Endodermal cell (in vitro differentiated cells): ENCODE measurements around the gene KCNH8. TPM values are rescaled to one million over a fixed set of nuclear protein-coding genes. Genes with fewer than 3 reads are reported as not detected.

ENCODE experiments used
- DNase-seq: peaks from one replicate; pipeline ENCODE4 v3.0.0-alpha.2; 2017
- H3K27ac ChIP-seq: 2 replicates; pipeline ENCODE4 v1.5.1; 2013; ENCODE audit warnings: mild to moderate bottlenecking, low read depth, low read length, moderate library complexity
- H3K27me3 ChIP-seq: 2 replicates; pipeline ENCODE4 v1.6.1; 2013; ENCODE audit warnings: mild to moderate bottlenecking, low read length, moderate library complexity; ENCODE audit not compliant: insufficient read depth, control insufficient read depth, poor library complexity, severe bottlenecking
- H3K36me3 ChIP-seq: 2 replicates; pipeline ENCODE4 v1.7.0; 2013; ENCODE audit warnings: mild to moderate bottlenecking, low read length, moderate library complexity; ENCODE audit not compliant: control insufficient read depth, insufficient read depth
- H3K4me1 ChIP-seq: one replicate; pipeline ENCODE4 v1.7.0; 2013; ENCODE audit warnings: low read length; ENCODE audit not compliant: control insufficient read depth, insufficient read depth
- H3K4me3 ChIP-seq: 2 replicates; pipeline ENCODE4 v1.5.1; 2013; ENCODE audit warnings: mild to moderate bottlenecking, low read length, moderate library complexity
- H3K9ac ChIP-seq: 2 replicates; pipeline ENCODE4 v1.6.1; 2013; ENCODE audit warnings: mild to moderate bottlenecking, low read length, moderate library complexity; ENCODE audit not compliant: poor library complexity, severe bottlenecking; ENCODE audit errors: extremely low read depth
- H3K9me3 ChIP-seq: 2 replicates; pipeline ENCODE4 v1.6.1; 2013; ENCODE audit warnings: mild to moderate bottlenecking, low read length, moderate library complexity; ENCODE audit not compliant: control insufficient read depth
- H3K27ac Mint-ChIP-seq: 2 replicates; pipeline ENCODE4 v1.8.0; 2020; ENCODE audit warnings: mixed read lengths
- H3K27me3 Mint-ChIP-seq: 2 replicates; pipeline ENCODE4 v1.8.0; 2021; ENCODE audit warnings: mild to moderate bottlenecking, mixed read lengths; ENCODE audit not compliant: insufficient read depth
- H3K36me3 Mint-ChIP-seq: 2 replicates; pipeline ENCODE4 v1.8.0; 2020; ENCODE audit warnings: low read depth, mixed read lengths
- H3K4me1 Mint-ChIP-seq: 2 replicates; pipeline ENCODE4 v1.8.0; 2020; ENCODE audit warnings: mixed read lengths
- H3K4me3 Mint-ChIP-seq: 2 replicates; pipeline ENCODE4 v1.8.0; 2020; ENCODE audit warnings: mild to moderate bottlenecking, moderate library complexity, mixed read lengths
- H3K9me3 Mint-ChIP-seq: 2 replicates; pipeline ENCODE4 v1.8.0; 2020; ENCODE audit warnings: mild to moderate bottlenecking, mixed read lengths
- WGBS, 2 experiments: methylation state at CpG; one replicate each; pipeline versions ENCODE4 v1.1.5 to v1.1.7; 2013; ENCODE audit warnings: missing lambda C conversion rate in 2 of 2, mixed read lengths in 1 of 2; ENCODE audit not compliant: insufficient coverage in 1 of 2, insufficient read length in 1 of 2; 5-methylcytosine and 5-hydroxymethylcytosine counted together
- total RNA-seq, 2 donors: library from RNA; stranded (reverse); fragmentation: NEBNext Ultra II Directional in 1 of 2; extraction: Animal tissue kit (Norgen Biotek cat#: 25700) in 1 of 2; gene quantifications; 2 replicates in 1 of 2; 3 replicates in 1 of 2; pipeline ENCODE4 v1.2.1, GENCODE V29; 2021
- TF ChIP-seq, protein P1 (sequence below): fragments of 200-600 bp; sonication (generic); conservative IDR thresholded peaks from 2 replicates; pipeline ENCODE4 v1.5.0; 2021; ENCODE audit warnings: antibody characterized with exemption, mild to moderate bottlenecking

Gene KCNH8
- total RNA-seq, 2 donors from 2014 or later: 12.0 to 15.0 TPM

DNA sequence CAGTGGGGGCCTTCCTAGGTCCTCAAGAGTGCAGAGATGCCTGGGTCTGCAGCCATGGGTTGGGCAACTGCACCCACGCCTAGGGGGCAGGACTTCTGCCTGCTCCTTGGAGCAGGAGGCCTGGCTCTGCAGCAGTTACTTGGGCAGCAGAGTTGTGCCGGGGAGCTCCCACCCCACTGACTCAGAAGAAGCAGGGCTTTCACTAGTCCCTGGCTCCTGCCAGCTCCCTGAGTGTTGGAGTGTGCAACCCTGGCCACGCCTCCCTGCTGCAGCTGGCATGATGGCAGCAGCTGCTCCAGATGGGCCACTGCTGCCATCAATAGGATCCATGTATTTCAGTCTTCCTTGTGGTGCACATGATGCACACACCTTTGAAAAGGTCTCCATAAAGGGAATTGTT lies 40.6 kb upstream of the KCNH8 start:
- Histone ChIP-seq H3K36me3 (no peaks in the 10 kb centered on the region), H3K27ac (no peak overlapping the region), H3K4me1 (no peaks in the 10 kb centered on the region), H3K9me3 (no peaks in the 10 kb centered on the region), H3K9ac (no peak overlapping the region), H3K4me3 (no peak overlapping the region), H3K27me3 (no peaks in the 10 kb centered on the region)
- Mint-ChIP-seq H3K4me1 (peaks cover 2% of the 10 kb centered on the region), H3K4me3 (no peak overlapping the region), H3K36me3 (peaks cover 11% of the 10 kb centered on the region), H3K27ac (no peak overlapping the region), H3K27me3 (no peaks in the 10 kb centered on the region), H3K9me3 (peaks cover 24% of the 10 kb centered on the region)
- no peak for DNase-seq
- TF ChIP-seq, protein P1, sequence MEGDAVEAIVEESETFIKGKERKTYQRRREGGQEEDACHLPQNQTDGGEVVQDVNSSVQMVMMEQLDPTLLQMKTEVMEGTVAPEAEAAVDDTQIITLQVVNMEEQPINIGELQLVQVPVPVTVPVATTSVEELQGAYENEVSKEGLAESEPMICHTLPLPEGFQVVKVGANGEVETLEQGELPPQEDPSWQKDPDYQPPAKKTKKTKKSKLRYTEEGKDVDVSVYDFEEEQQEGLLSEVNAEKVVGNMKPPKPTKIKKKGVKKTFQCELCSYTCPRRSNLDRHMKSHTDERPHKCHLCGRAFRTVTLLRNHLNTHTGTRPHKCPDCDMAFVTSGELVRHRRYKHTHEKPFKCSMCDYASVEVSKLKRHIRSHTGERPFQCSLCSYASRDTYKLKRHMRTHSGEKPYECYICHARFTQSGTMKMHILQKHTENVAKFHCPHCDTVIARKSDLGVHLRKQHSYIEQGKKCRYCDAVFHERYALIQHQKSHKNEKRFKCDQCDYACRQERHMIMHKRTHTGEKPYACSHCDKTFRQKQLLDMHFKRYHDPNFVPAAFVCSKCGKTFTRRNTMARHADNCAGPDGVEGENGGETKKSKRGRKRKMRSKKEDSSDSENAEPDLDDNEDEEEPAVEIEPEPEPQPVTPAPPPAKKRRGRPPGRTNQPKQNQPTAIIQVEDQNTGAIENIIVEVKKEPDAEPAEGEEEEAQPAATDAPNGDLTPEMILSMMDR: no peak
- WGBS, 2 experiments: 90% methylated on average over 3 of the region's 3 CpGs; no CpG with 5 or more reads in 1 of the 2 experiments

DNA sequence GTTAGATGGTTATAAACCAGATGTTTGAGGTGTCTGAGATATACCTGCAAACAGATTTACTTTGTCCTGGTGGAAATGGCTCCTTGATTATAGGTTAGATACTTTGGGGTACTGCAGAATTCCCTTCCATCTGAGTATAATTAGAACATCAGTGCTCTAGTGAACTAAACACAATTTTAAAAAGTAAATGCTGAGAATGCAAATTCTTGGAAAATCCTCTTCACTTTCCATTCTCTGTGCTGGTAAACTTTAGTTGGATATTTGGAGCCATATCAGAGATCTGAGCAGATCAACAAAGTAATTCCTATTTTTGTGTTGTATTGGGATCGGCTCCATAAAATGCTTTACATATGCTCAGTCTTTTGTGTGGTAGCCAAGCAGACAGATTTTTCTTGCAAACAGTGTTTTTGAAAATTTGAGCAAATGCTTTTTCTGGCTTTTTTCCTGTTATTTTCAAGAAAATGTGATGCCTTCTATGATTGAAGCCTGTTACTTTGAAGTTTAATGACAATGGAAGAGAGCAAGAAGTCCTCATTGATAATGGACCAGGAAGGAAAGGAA lies 37.9 kb upstream of the KCNH8 start:
- Mint-ChIP-seq H3K9me3 (peaks cover 21% of the 10 kb centered on the region), H3K27me3 (no peaks in the 10 kb centered on the region), H3K4me1 (no peaks in the 10 kb centered on the region), H3K27ac (no peak overlapping the region), H3K36me3 (peaks cover 11% of the 10 kb centered on the region), H3K4me3 (no peak overlapping the region)
- no peaks in the 10 kb centered on the region for H3K9me3 ChIP-seq
- 97% methylated on average over 1 of the region's 1 CpG; no CpG with 5 or more reads in 1 of the 2 experiments for WGBS, 2 experiments
- no peak overlapping the region for H3K4me3 ChIP-seq
- H3K36me3 ChIP-seq: no peaks in the 10 kb centered on the region
- H3K9ac ChIP-seq: no peak overlapping the region
- DNase-seq: no peak
- TF ChIP-seq, protein P1: no peak
- H3K4me1 ChIP-seq: no peaks in the 10 kb centered on the region
- H3K27me3 ChIP-seq: no peaks in the 10 kb centered on the region
- no peak overlapping the region for H3K27ac ChIP-seq

DNA sequence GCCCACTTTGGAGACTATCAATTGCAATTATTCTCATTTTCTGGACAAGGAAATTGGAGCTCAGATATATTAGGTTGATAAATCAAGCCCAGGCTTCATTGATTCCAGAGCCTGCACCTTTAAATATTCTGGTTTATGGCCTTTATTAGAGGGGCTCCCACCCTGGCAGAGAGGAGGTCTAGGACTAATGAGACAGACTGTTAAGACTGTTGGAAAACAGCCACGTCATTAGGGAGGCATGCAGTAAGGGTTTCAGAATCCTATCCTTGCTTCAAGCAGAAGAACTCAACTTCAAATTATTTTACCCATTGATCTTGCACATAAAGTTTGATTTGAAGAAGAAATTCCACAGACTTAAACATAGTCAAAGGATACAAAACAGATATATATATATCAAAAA lies 33.8 kb upstream of the KCNH8 start:
- Mint-ChIP-seq H3K9me3 (peaks cover 10% of the 10 kb centered on the region), H3K4me3 (no peak overlapping the region), H3K4me1 (no peaks in the 10 kb centered on the region), H3K27me3 (peaks cover 2% of the 10 kb centered on the region), H3K36me3 (no peaks in the 10 kb centered on the region), H3K27ac (no peak overlapping the region)
- Histone ChIP-seq H3K9me3 (no peaks in the 10 kb centered on the region), H3K4me3 (no peak overlapping the region), H3K36me3 (no peaks in the 10 kb centered on the region), H3K27ac (no peak overlapping the region), H3K4me1 (no peaks in the 10 kb centered on the region), H3K27me3 (no peaks in the 10 kb centered on the region), H3K9ac (no peak overlapping the region)
- no peak for DNase-seq
- WGBS, 2 experiments: 100% methylated on average over 1 of the region's 1 CpG; no CpG with 5 or more reads in 1 of the 2 experiments
- TF ChIP-seq, protein P1: no peak
